RWPE2 (cell line): Measurements from ENCODE around the gene LRIG3.
"Not testable (repeated sequence)": the region's sequence is repeated elsewhere in the genome, so short reads cannot be mapped to it uniquely, and the experiment has no call there.

Experiments
- ATAC-seq: fragments of 200-7000 bp; cut with Tn5 transposase; 3 replicates; pipeline ENCODE4 v1.9.1; 2021; ENCODE audit warnings: low read depth
- DNase-seq: peaks from one replicate; pipeline ENCODE4 v3.0.0-alpha.2; 2020; ENCODE audit warnings: low spot score
- H3K27ac ChIP-seq: fragments of 450-650 bp; 2 replicates; pipeline ENCODE4 v1.5.1; 2017; ENCODE audit warnings: mild to moderate bottlenecking; ENCODE audit not compliant: poor library complexity, severe bottlenecking
- H3K27me3 ChIP-seq: fragments of 250-450 bp; sonication (Bioruptor Pico); 2 replicates; pipeline ENCODE4 v1.5.1; 2021; ENCODE audit warnings: mild to moderate bottlenecking, moderate library complexity; ENCODE audit not compliant: insufficient read depth, poor library complexity, severe bottlenecking
- H3K36me3 ChIP-seq: fragments of 250-450 bp; sonication (Bioruptor Pico); 2 replicates; pipeline ENCODE4 v1.5.1; 2020; ENCODE audit warnings: low read depth, mild to moderate bottlenecking, moderate library complexity
- H3K4me1 ChIP-seq: fragments of 250-450 bp; sonication (Bioruptor Pico); 2 replicates; pipeline ENCODE4 v1.5.1; 2021; ENCODE audit warnings: mild to moderate bottlenecking, moderate library complexity; ENCODE audit not compliant: insufficient read depth, poor library complexity, severe bottlenecking
- H3K4me3 ChIP-seq: fragments of 250-450 bp; sonication (Bioruptor Pico); 2 replicates; pipeline ENCODE4 v1.5.1; 2021; ENCODE audit warnings: mild to moderate bottlenecking, moderate library complexity; ENCODE audit not compliant: severe bottlenecking
- H3K9me3 ChIP-seq: fragments of 250-450 bp; sonication (Bioruptor Pico); 2 replicates; pipeline ENCODE4 v1.5.1; 2021; ENCODE audit warnings: mild to moderate bottlenecking, moderate library complexity; ENCODE audit not compliant: severe bottlenecking
- TF ChIP-seq, protein P1 (sequence below): fragments of 450-650 bp; IDR thresholded peaks from one replicate; pipeline ENCODE4 v1.5.1; 2017; ENCODE audit warnings: mild to moderate bottlenecking, moderate library complexity; ENCODE audit not compliant: poor library complexity, severe bottlenecking

The LRIG3 gene

GRCh38 chr12:58907391-58907790, 12.9 kb downstream of the LRIG3 start:
- Histone ChIP-seq H3K27me3 (no peaks in the 10 kb centered on the region), H3K4me3 (no peak overlapping the region), H3K9me3 (peaks cover 2% of the 10 kb centered on the region), H3K27ac (peak overlapping the region; percentile 53), H3K36me3 (peaks cover 78% of the 10 kb centered on the region), H3K4me1 (peaks cover 14% of the 10 kb centered on the region)
- ATAC-seq = no peak
- TF ChIP-seq, protein P1, sequence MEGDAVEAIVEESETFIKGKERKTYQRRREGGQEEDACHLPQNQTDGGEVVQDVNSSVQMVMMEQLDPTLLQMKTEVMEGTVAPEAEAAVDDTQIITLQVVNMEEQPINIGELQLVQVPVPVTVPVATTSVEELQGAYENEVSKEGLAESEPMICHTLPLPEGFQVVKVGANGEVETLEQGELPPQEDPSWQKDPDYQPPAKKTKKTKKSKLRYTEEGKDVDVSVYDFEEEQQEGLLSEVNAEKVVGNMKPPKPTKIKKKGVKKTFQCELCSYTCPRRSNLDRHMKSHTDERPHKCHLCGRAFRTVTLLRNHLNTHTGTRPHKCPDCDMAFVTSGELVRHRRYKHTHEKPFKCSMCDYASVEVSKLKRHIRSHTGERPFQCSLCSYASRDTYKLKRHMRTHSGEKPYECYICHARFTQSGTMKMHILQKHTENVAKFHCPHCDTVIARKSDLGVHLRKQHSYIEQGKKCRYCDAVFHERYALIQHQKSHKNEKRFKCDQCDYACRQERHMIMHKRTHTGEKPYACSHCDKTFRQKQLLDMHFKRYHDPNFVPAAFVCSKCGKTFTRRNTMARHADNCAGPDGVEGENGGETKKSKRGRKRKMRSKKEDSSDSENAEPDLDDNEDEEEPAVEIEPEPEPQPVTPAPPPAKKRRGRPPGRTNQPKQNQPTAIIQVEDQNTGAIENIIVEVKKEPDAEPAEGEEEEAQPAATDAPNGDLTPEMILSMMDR = no peak
- DNase-seq = no peak

DNA sequence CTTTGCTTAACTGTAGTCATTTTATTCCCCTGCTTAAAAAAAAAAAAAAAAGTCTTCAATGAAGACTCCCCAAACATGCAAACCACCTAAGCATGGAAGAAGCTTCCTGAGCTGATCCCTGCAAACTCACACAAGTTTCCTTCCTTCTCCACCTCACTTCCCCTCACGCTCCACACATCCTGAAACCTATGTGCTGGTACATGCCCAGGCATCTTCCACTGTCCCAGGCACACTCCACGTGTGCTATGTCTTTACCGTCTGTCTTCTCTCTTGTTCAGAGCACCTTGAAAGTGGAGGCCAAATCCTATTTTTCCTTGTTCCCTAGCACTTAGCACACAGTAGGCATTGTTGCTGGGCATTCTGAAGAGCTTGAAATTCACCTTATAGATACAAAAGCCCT, 13.4 kb downstream of the LRIG3 start:
- H3K27me3 ChIP-seq = no peaks in the 10 kb centered on the region
- peaks cover 14% of the 10 kb centered on the region for H3K4me1 ChIP-seq
- H3K36me3 ChIP-seq = peaks cover 75% of the 10 kb centered on the region
- peak overlapping the region; percentile 53 for H3K27ac ChIP-seq
- ATAC-seq (0 out of 3 replicates have a peak, but pooled peaks have one; percentile 59), DNase-seq (no peak)
- peaks cover 2% of the 10 kb centered on the region for H3K9me3 ChIP-seq
- H3K4me3 ChIP-seq = no peak overlapping the region
- TF ChIP-seq, protein P1 = no peak

- no peaks in the 10 kb centered on the region for H3K27me3 ChIP-seq
- peaks cover 66% of the 10 kb centered on the region for H3K36me3 ChIP-seq
- H3K27ac ChIP-seq = no peak overlapping the region
- TF ChIP-seq, protein P1 = no peak
- DNase-seq (no peak), ATAC-seq (no peak)
- H3K4me3 ChIP-seq = no peak overlapping the region
- peaks cover 2% of the 10 kb centered on the region for H3K9me3 ChIP-seq
- peaks cover 14% of the 10 kb centered on the region for H3K4me1 ChIP-seq
These were observed 14.9 kb downstream of the LRIG3 start for GRCh38 chr12:58905422-58905821.

DNA sequence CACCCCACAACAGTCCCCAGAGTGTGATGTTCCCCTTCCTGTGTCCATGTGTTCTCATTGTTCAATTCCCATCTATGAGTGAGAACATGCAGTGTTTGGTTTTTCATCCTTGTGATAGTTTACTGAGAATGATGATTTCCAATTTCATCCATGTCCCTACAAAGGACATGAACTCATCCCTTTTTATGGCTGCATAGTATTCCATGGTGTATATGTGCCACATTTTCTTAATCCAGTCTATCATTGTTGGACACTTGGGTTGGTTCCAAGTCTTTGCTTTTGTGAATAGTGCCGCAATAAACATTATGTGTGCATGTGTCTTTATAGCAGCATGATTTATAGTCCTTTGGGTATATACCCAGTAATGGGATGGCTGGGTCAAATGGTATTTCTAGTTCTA, 17.6 kb downstream of the LRIG3 start:
- H3K4me3 ChIP-seq, H3K9me3 ChIP-seq, H3K27ac ChIP-seq, DNase-seq, H3K27me3 ChIP-seq, ATAC-seq: not testable (repeated sequence)
- Histone ChIP-seq H3K4me1 (peaks cover 16% of the 10 kb centered on the region), H3K36me3 (peaks cover 46% of the 10 kb centered on the region)

- H3K27ac ChIP-seq = no peak overlapping the region
- H3K4me1 ChIP-seq = peaks cover 18% of the 10 kb centered on the region
- H3K4me3 ChIP-seq = no peak overlapping the region
- TF ChIP-seq, protein P1 = no peak
- no peak for ATAC-seq
- peaks cover 2% of the 10 kb centered on the region for H3K9me3 ChIP-seq
- H3K27me3 ChIP-seq = no peaks in the 10 kb centered on the region
- H3K36me3 ChIP-seq = peaks cover 42% of the 10 kb centered on the region
- no peak for DNase-seq
These were observed 18.6 kb downstream of the LRIG3 start for GRCh38 chr12:58901664-58902063.
